GM12801 (cell line): Measurements from ENCODE around the gene CDH13.

Source experiments
- TF ChIP-seq, protein P1 (sequence below): IDR thresholded peaks from one replicate; pipeline ENCODE4 v1.5.1; 2011; ENCODE audit warnings: control low read depth; ENCODE audit not compliant: insufficient read length; ENCODE audit errors: extremely low read depth

Gene CDH13

DNA sequence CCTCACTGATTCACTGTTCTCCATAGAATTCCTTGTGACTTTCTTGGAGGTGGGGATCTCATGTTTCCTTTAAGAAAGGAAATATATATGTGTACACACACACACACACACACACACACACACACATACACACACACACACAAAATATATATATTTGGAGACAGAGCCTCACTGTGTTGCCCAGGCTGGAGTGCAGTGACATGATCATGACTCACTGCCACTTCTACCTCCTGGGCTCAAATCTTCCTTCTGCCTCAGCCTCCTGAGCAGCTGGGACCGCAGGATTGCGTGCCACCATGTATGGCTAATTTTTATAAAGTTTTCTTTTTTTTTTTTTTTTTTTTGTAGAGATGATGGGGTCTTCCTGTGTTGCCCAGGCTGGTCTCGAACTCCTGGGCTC, 45.9 kb downstream of the CDH13 start:
- TF ChIP-seq, protein P1, sequence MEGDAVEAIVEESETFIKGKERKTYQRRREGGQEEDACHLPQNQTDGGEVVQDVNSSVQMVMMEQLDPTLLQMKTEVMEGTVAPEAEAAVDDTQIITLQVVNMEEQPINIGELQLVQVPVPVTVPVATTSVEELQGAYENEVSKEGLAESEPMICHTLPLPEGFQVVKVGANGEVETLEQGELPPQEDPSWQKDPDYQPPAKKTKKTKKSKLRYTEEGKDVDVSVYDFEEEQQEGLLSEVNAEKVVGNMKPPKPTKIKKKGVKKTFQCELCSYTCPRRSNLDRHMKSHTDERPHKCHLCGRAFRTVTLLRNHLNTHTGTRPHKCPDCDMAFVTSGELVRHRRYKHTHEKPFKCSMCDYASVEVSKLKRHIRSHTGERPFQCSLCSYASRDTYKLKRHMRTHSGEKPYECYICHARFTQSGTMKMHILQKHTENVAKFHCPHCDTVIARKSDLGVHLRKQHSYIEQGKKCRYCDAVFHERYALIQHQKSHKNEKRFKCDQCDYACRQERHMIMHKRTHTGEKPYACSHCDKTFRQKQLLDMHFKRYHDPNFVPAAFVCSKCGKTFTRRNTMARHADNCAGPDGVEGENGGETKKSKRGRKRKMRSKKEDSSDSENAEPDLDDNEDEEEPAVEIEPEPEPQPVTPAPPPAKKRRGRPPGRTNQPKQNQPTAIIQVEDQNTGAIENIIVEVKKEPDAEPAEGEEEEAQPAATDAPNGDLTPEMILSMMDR: no peak

DNA sequence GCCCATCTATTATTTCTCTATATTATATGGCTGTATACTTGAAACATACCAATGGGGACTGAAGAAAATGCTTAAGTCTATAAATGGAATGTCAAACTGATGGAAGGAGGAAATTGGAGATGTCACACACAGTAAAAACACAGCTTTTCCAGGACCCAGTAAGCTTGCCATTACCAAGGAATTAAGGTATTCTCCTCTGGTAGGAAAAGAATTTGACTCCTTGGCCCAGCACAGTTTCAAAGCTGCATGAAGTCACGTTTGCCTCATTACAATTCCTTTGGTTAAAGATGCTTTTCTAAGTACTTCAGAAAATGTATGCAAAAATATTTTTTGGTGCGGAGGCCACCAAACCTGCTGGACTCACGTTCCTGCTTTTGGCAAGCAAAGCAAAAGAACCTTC, 48.5 kb downstream of the CDH13 start:
- TF ChIP-seq, protein P1: no peak

DNA sequence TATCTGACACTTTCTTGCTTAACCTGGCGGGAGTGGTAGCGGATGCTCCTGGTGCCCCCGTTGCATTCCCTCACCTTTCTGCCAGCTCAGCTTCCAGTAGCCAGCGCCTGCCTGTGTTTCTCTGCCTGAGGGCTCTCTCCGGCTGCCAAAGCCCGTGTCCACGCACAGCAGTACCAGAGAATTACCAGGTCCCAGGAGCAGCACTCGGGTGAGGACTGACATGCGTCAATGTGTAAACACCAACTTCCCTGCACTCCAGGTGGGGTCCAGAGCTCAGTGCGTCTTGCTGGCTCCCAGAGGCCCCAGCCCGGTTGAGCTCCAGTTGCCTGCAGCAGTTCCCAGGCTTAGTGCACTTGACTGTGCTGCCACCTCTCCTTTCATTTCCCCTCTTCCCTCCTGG, 54.8 kb downstream of the CDH13 start:
- TF ChIP-seq, protein P1: no peak

DNA sequence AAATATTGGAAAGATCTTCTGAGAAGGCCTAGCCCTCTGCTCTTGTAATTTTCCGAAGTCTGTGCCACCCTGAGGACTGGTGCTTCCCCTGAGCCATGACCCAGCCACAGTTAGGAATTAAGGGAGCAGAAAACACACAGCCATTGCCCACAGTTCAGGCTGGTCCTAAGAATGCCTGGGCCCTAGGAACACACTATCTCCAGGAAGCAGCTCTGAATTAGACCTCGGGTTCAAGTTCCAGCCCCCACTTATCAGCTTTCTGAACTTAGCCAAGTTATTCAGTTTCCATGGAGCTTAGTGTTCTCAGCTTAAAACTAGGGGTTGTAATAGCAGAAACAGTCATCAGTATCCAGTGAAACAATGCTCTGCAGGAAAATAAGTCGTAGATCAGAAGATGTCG, 56.0 kb downstream of the CDH13 start:
- TF ChIP-seq, protein P1: no peak

DNA sequence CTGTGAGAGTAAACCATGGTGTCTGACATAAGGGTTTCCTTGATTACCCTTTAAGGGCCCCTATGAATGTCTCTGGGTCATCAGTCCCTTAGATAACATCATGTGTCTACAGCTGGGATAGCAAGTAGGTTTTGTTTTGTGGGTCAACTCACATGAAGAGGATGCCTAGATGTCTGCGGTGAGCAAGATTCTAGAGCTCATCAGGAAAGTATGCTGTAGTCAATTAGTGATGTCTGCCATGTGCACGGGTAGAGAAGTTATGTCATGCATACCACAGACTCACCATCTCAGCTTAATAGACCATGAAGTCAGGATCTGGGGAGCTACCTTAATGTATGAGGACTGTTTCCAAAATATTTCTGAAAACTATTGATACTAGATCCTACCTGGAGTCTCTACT, 57.5 kb downstream of the CDH13 start:
- TF ChIP-seq, protein P1: no peak

DNA sequence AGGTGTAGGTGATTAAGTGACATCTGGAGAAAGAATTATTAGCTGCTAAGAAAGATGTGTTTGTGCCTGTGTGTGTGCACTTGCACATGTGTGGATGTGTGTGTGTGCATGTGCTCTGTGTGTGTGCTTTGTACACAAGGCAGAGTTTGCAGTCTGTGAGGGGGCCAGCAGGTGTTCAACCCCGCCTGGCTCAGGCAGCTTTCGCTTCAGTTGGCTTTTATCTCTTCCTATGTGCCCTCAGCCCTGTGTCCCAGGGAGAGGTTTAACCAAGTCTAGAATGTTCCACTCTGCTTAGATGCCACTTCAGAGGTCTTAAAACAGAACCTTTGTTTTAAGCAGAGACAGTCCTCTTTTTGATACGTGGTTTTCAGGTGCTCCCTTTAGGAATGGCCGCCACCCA, 58.8 kb downstream of the CDH13 start:
- TF ChIP-seq, protein P1: no peak

DNA sequence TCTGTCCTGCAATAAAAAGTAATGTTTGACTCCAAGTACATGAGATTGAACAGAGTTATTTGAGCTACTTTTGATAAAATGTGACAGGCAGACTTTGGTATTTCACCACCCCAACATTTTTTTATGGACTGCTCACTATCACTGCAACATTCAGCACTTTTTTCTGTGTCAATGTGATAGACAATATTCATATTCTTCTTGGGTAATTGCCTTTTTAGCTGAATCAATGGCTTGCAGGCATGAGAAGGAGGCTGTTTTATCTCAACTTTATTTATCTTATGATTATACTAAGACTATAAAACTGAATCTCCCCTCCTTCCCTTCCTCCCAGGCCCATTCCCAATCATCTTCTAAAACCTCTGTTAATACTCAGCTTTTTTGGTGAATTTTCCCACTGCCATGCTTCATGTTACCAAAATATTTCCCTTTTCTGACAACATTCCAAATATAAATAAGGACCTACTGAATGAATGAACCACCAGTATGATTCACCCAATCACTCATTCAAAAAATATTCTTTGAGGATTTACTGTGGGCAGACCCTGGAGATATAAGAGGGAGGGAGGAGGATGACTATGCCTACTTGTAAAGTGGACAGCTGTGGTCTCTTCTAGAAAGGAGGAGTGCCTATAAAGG, 67.6 kb downstream of the CDH13 start:
- TF ChIP-seq, protein P1: no peak
